Mucosa of gallbladder (tissue), 1 donor: ENCODE measurements around the gene APCDD1. TPM values are rescaled to one million over a fixed set of nuclear protein-coding genes. Genes with fewer than 3 reads are reported as not detected.
A peak's percentile ranks its signal among the peaks of the same experiment; 100 is the strongest.
"Not testable (repeated sequence)": the region's sequence is repeated elsewhere in the genome, so short reads cannot be mapped to it uniquely, and the experiment has no call there.

Experiments used
- DNase-seq: peaks from one replicate; pipeline ENCODE4 v3.0.0-alpha.2; 2020; ENCODE audit warnings: low spot score
- total RNA-seq: library from RNA; stranded (reverse); gene quantifications from one replicate; pipeline ENCODE4 v1.2.1, GENCODE V29; 2021
- donor health status: DM: no; HTN: no; CAD: no.

APCDD1 gene
- total RNA-seq, 1 donor from 2014 or later = 170 TPM

DNA sequence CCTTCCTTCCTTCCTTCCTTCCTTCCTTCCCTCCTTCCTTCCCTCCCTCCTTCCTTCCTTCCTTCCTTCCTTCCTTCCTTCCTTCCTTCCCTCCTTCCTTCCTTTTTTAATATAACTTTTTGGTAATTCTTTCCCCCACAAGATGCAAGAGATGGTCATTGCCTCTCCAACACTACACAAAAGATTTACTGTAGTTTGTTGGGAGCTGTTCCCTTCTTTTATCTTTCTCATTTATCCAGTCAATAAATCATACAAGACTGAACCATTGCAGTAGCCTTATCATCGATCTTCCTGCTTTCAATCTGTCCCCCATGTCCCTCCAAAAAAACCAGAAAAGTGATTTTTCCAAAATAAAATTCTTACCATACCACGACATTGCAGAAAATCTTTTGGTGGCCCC is 8.2 kb downstream of the APCDD1 start:
- no peak for DNase-seq

DNA sequence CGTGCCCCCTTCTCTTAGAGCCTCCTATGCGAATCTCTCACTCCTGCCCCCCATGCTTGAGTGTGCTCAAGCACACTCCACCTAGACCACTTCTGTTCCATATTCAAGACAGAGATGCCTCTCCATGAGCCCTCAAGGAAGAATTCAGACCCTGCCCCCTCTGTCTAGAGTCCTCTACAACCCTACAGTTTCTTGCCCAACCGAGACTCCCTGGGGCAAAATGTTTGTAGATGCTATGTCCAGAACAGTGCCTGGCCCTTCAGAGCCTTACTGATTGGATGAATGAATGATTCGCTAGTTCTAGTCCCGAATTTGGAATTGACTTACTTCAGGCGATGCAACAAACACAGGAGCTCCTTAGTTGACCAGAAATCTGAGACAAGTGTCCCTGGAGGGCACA is 8.7 kb downstream of the APCDD1 start:
- no peak for DNase-seq

DNA sequence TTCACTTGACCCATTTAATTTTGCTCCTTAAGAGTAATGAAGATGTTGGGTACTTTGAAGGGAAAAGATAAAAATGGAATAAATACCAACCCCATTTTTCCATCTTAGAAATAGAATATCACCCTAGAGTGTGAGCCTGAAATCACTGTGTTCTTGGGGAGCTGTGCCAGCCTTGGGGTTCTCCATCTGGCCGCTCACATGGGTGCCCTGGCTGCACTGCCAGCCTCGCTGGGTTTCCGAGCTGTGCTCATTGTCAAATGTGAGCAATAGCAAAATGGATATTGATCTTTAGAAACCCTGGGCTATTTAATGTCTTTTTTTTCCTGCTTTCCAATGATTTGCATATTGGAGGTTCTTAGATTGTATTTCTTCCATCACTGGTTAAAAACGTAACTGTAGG is 9.3 kb downstream of the APCDD1 start:
- no peak for DNase-seq

DNA sequence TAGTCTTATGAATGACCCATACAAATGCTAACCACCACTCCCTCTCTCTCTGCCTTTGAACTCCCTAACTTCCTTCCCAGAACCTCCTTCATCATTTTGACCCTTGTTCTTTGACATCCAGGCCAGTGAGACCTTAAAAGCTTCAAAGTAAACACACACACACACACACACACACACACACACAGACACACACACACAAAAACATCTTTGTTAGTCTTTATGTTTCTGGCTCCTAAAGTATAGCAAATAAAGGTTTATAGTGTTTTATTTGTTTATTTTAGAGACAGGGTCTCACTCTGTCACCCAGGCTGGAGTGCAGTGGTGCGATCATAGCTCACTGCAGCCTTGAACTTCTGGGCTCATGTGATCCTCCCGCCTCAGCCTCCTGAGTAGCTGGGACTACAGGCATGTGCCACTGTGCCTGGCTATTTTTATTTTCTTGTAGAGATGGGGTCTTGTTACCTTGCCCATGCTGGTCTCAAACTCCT is 9.8 kb downstream of the APCDD1 start:
- not testable (repeated sequence) for DNase-seq

DNA sequence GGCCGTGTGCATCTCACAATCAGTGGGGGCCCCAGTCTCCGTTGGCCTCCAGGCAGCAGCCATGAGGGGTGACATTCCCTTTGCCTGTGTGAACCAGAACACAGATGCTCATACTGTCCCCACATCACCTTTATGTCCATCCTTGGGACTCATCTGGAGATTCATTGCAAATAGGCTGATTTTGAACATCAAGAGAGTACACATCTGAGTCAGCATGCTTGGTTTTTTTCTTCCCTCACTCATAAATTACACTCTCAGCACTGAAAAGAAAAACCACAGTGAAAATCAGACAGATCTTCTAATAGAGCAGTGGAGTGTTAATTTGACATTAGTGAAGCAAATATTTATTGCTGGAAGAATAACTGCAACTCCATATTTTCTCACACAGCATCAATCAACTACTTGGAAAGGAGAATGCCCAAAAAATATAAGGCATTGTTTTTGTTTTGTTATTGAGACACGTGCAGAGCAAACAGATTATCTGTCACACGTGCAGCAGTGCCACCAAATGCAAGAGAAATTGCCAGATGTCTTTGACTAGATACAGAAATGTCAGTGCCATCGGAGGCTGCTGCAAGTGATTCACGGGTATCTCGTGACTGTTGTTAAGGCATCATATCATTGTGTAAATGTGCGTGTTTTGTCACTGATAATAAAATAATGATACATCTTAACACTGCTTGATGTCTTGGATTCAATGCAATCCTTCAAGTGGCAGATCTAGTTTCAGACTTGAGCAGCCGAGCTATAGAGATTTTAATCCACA is 10.9 kb downstream of the APCDD1 start:
- DNase-seq = no peak

DNA sequence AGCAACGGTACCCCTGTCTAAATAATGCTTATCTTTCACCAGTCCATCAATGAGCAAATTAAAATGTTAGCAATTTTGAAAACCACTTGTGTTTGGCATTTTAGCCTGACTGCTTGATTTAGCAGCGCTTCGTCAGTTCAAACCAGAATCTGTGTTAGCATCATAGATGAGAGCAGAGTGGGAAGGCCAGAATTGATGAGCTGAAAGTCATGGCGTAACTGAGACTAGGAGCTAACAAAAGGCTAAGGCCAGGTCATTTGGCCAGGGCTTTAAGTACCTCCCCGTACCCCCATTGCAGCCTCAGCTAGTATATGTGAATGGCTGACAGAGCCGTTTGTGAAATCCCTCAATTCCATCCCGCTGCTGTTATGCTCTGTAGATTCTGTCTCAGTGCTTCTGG is 16.0 kb downstream of the APCDD1 start:
- DNase-seq = no peak

DNA sequence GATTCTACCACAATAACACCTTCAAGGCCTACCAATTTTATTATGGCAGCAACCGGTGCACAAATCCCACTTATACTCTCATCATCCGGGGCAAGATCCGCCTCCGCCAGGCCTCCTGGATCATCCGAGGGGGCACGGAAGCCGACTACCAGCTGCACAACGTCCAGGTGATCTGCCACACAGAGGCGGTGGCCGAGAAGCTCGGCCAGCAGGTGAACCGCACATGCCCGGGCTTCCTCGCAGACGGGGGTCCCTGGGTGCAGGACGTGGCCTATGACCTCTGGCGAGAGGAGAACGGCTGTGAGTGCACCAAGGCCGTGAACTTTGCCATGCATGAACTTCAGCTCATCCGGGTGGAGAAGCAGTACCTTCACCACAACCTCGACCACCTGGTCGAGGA is 17.1 kb downstream of the APCDD1 start:
- DNase-seq = no peak

DNA sequence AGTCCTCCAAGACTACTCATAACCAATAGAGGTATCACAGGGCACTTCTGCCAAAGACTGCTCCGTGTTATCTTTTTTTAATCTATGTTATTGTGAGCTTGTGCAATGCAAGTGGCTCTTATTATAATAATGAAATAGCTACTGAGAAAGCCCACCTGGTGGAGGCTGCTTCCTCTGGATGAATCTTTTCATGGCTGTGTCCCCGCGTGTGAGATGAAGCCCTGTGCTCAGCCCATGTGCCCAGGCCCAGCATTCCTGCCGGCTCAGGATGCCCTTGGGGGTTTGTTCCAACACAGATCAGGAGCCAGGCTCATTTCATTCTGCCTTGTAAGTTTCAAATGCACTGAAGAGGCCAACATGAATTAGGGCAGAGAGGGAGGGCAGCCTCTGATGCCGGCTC is 18.7 kb downstream of the APCDD1 start:
- DNase-seq = no peak

DNA sequence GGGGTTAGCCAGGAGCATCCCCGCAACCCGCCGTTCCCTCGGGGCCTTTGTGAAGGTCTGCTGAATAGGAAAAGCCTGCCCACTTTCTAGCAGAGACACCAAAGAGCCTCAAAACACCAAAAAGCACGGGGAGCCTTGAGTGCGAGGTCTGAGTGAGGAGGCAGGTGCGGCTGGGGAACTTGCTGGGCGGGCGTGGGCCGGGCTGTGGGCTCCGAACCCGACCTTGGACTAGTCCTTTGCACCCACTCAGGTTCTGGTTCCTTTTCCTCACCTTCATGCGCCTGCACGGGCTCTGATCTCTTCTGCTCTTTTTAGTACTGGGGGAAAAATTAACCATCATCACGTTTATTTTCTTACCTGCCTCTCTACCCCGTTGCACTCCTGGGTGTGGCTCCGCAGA is 19.9 kb downstream of the APCDD1 start:
- no peak for DNase-seq

DNA sequence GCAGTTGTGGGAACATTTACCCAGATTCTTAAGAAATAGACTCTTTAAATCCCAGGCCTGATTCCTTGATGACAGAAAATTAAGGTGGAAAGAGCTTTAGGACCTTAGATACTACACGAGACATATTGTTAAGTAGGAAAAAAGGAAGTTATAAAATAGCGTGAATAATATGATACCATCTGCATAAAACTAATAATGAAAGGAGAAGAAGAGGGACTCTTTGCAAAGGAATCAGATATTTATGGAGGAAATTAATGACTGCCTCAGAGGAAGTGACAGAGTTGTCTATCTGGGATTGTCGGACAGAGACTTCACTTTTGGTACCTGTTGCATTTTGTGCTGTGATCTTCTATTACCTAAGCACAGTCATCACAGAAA is 20.8 kb downstream of the APCDD1 start:
- no peak for DNase-seq

DNA sequence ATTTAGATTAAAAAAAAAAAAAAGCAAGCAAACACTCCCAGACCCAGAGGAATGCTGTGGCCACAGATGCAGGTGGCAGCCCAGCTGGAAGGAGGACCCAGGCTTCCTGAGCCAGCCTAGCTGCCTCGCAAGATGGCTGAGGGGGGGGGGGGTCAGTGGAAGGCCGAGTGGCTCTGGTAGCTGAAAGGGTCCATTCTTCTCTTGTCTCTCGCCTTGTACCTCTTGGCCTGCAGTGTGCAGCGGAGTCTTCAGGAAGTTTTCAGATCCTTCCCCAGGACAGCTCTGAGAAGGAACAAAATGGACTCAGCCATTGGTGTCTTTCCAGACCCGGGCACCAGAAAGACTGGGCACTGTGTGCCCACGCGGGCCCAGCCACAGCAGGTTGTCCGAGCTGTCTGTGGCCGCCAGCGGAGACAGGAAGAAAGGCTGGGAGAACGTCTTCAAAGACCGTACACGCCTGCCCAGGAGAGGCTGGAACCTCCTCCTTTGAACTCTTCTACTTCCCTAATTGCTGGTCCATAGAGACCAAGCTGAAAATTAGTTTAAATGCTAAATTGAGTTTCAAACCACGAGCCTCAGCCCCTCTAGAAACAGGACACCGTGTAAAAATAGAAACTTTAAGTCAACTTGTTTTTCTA is 21.3 kb downstream of the APCDD1 start:
- DNase-seq = no peak

DNA sequence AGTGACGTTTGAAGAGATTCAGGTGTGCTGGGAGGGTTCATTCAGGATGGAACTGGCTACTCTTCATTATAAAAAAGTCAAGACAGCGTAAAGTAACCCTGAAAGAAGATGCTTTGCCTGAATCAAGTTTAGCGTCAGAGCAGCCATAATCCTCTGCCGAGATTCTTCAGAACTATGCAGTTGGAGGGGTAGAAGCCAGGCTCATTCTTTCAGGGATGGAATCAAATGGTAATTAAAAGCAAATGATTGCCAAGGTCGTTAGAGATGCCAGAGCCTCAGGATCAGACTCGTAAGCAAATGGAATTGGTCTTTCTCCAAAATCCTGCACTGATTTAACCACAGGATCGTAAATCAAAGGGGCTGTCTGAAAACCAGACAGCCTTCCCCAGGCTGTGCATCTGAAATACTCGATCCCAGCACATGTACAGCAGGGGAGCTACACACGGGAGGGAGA is 21.9 kb downstream of the APCDD1 start:
- DNase-seq = no peak

DNA sequence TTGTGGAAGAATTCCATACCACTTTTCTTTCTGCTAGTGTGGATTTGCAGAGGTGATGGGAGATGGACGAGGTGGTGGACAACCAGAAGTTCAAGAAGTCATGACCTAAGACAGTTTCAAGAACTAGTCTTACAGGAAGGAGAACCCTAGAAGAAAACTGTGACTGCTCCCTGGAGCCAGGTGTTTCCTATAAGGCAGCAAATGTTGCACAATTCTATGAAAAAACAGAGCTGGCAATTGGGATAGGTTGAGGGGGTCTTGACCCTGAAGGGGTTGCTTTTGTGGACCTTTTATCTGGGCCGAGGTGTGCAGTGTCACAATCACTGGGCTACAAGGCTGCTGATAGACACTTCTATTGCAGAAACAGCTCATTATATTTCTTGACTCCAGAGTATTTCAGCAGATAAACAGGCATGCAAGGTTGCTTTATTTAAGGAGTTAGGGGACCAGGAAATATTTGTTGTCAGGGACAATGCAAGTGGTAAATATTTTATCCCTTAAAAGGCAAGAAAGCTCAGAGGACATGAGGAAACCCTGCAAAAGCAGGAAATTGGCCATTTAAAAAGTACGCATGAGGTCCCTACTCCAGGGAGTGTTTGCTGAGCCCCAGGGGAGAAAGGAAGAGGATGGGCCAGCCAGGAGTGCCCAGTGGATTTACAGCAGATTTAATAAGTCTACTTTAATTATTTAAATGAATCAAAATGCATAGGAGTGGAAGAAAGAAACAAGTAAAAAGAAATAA is 22.9 kb downstream of the APCDD1 start:
- DNase-seq = no peak

DNA sequence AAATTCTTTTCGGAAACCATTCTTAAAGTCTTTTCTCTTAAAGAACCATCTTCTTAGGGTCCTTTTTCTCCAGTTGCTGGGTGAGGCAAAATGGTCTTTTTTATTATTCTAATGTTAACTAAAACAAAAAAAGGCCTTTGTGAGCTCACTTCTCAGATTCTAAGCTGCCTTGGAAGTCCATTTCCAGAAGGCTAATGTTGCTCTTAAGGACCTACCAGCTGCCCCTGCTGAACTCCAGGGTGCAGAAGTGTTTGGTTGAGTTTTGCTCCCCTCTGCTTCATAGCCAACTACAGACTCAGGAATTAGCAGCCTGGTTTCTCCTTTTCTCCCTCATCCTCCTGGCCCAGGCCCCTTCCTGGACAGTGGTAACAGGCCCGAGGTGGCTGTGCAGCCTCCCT is 23.4 kb downstream of the APCDD1 start:
- no peak for DNase-seq

DNA sequence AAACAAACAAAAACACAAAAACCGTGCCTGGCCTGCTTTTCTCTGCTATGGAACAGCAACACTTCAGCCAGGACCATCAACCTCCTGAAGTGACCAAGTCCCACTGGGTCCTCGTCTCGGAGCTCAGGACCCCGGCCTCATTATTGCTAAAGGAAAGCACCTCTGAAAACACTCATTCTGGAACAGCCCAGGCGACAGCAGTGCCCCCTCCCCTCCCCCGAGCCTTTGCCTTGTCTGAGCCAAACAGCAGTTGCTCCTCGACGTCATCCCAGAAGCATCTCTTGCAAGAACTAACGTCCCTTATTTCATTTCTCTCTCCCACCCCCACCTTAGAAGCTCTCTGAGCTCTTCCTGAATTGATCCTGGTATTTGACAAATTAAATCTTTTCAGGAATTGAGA is 27.4 kb downstream of the APCDD1 start:
- no peak for DNase-seq

DNA sequence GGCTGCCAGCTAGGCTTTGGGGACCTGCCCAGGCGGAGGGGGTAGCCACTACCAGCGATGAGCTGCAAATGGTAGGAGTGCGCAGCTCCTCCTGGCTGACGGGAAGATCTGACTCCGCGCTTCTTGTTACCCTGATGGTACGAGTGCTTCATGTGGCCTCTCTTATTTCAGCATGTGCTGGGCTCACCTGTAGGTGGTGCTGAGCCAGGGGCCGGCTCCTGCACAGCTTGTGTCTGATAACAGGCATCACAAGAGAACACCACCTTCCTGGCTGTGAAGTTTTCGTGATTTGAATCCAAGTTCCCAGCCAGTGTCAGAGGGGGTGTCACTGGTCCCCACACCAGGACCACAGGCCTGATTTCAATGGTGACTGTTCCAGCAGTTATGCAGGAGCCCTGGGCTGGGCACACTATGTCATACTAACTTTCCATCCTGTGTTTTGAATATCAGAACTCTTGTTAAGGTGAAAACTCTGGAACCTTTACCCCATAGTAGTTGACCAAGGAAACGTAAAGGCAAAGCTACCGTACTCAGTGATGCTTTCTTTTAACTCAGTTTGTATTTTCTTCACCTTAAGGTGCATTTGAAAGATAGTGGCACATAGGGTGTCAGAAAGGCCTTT is 28.0 kb downstream of the APCDD1 start:
- DNase-seq = no peak

DNA sequence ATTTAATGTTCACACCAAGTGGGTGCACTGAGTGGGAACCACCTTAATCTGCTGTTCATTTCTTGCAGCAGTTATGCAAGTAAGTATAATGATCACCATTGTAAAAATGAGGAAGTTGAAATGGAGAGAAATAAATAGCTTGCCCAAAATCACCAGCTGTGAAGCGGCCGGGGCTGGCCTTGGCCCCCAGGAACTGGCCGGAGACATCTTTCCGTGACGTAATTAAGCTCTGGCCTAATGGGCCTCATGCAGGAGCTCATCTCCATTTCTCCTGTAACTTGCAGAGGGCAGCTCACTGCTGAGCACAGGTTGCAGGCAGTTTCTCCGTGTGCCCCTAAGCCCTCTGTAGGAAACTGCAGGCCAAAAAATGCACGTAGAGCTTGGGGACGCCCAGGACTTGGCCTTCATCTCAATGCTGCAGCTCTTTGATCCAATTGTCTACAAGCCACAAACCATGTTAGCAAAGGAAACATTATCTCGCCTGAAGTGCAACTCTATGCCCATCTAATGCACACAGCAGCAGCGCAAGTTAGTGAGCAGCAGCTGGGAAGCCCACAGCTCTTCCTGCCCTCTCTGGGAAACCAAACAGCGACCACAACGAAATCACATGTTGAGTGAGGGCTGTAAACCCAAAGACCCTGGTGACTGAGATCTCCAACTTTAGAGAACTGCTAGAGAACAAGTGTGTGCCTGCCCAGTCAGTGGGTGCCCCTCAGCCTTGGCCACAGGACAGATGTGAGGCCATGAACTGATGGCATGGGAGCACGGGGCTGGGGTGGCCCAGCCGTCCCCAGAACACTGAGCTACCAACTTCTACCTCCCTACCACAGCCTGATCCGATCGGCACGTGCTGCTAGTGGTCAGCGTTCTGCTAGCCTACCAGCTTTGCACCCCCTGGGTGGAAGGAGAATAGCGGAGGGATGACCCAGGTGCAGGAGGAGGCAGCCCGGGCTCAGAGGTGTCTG is 28.8 kb downstream of the APCDD1 start:
- DNase-seq = peak; percentile 37

DNA sequence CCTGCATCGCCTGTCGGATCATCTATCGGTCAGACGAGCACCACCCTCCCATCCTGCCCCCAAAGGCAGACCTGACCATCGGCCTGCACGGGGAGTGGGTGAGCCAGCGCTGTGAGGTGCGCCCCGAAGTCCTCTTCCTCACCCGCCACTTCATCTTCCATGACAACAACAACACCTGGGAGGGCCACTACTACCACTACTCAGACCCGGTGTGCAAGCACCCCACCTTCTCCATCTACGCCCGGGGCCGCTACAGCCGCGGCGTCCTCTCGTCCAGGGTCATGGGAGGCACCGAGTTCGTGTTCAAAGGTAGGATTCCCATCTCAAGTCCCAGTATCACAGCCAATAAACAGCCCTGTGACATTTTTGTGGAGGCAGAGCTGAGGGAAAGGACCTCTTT is 31.0 kb downstream of the APCDD1 start:
- no peak for DNase-seq

DNA sequence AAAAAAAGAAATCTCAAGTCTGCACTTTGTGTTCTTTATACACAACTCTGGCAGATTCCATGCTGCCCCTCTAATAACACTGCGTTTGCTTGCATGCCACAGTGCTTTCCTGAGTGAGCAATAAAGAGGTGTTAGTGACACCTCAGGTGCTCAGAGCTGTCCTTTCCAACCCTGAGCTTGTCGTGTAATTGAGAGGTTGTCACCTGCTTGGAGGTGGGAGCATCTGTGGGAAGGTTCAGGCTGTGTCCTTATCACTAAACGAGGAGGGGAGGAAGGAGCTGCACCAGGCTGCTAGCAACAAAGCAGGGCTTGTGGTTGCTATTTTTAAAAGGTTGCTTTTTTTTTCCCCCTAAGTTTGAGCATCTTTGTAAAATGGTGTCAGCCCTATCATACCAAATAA is 31.9 kb downstream of the APCDD1 start:
- no peak for DNase-seq

DNA sequence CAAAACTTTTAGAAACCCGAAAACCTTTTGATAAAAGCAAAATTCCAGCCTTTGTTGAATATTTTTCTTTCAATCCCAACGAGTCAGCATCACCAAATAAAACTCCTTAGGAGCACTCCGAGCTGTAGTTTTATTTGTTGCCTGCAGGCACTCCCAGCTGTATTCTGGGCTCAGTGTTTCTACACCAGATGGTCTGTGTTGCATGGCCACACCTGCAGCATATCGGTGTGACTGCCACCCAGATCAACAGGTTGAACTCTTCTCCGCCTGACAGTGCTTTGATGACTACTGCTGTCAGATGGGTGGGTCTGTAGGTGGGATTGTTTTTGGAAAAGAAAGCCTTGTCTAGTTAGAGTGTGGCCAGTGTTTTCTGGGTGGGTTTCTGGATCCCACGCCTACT is 32.7 kb downstream of the APCDD1 start:
- DNase-seq = no peak

DNA sequence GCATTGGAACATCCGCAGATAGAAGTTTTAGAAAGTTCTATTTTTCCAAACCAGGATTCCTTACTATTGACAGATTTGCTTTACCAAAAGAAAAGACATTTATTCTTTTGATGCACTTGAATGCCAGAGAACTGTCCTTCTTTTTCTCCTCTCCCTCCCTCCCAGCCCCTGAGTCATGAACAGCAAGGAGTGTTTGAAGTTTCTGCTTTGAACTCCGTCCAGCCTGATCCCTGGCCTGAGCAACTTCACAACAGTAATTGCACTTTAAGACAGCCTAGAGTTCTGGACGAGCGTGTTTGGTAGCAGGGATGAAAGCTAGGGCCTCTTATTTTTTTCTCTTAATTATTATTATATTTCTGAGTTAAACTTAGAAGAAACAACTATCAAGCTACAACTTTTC is 33.6 kb downstream of the APCDD1 start:
- DNase-seq = no peak
